ENCODE measurements around the gene DHRS7B.

The DHRS7B gene

DNA sequence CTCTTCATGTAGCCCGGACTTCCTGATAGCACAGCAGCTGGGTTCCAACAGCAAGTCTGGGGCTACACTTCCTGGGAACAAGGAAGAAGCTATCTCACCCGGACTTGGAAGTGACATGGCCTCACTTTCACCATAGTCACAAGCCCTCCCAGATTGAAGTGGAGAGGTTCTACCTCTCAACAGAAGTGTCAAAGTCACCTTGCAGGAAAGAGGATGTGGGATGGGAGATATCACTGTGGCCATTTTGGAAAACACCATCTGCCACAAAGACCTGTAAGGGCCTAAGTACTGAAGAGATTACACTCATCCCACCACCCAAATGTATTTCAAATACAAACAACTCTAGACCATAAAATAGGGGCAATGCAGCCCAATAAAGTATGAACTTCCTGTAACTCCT, 29.9 kb upstream of the DHRS7B start:
- Histone ChIP-seq H3K4me1 (ENCODE audit: control insufficient read depth, insufficient read depth, low read depth, low read length) (peaks cover 2% of the 10 kb centered on the region), H2BK12ac (ENCODE audit: low read length in 2 of 2) (no peak overlapping the region), H3K4me2 (ENCODE audit: low read length, poor library complexity, severe bottlenecking) (no peak overlapping the region), H3K14ac (ENCODE audit: low read length in 2 of 2) (no peak overlapping the region), H3K9me3 (ENCODE audit: control insufficient read depth, low read length) (no peaks in the 10 kb centered on the region), H3K4me3 (ENCODE audit: insufficient read depth in 1 of 2, low read depth in 1 of 2, low read length in 2 of 2) (no peak overlapping the region), H4K91ac (ENCODE audit: low read length) (no peak overlapping the region), H3K4ac (ENCODE audit: low read depth in 1 of 2, low read length in 2 of 2) (no peak overlapping the region), H3K9ac (ENCODE audit: low read length) (no peak overlapping the region), H2BK15ac (ENCODE audit: low read depth, poor library complexity, severe bottlenecking) (no peak overlapping the region), H3K36me3 (ENCODE audit: control insufficient read depth in 1 of 2, insufficient read depth in 2 of 2, low read depth in 1 of 2, low read length in 2 of 2) (no peaks in the 10 kb centered on the region), H3K27ac (ENCODE audit: low read length, poor library complexity, severe bottlenecking) (no peak overlapping the region), H3K18ac (ENCODE audit: low read depth in 1 of 2, low read length in 2 of 2) (no peak overlapping the region), H4K8ac (ENCODE audit: low read length) (no peak overlapping the region), H2AFZ (ENCODE audit: low read depth, low read length) (no peak overlapping the region), H3K27me3 (ENCODE audit: control insufficient read depth in 1 of 2, insufficient read depth in 1 of 2, low read length in 2 of 2) (no peaks in the 10 kb centered on the region), H3K23ac (ENCODE audit: low read length in 2 of 2) (no peak overlapping the region), H2AK5ac (ENCODE audit: low read length, severe bottlenecking) (no peak overlapping the region), H2BK120ac (ENCODE audit: low read depth, low read length) (no peak overlapping the region), H3K79me1 (replicated peaks; ENCODE audit: low read length, poor library complexity, severe bottlenecking) (no peaks in the 10 kb centered on the region), H2BK5ac (ENCODE audit: low read depth, low read length, poor library complexity, severe bottlenecking) (no peak overlapping the region)
- 86% methylated on average over 1 of the region's 2 CpGs for WGBS
- no peak for DNase-seq

DNA sequence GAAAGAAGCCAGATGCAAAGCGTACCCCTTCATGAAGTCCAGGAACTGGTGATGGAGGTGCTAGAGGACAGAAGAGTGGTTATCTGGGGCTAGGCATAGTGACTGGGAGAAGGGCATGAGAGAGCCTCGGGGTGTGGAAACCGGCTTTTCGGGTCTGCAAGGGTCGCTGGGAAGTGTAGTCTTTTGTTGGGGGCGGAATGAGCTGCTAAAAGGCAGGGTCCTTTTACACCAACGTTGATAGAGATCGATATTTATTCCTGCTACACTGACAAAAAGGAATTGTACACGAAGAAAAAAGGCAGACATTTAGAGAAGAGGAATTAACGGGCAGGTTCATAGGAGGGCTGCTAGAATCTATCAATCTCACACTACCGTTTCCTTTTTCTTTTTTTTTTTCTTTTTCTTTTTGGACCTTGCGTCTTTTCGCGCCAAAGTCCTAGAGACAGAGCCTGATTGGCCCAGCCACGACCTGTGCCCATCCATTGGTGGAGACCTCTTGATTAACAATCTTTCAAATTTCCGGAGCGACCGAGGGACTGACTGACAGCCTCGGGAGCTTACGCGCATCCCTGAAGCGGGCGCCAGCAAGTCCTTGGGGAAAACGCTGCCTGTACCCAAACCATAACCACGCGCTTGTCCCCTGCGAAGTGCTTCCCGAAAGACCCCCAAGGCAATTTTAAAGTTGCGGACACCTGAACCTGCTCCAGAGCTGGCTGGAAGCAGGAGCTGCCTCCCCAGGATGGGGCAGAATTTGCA, 27.7 kb upstream of the DHRS7B start:
- WGBS = 1% methylated on average over 23 of the region's 29 CpGs
- Histone ChIP-seq H3K23ac (ENCODE audit: low read length in 2 of 2) (no peak overlapping the region), H2BK120ac (ENCODE audit: low read depth, low read length) (no peak overlapping the region), H4K8ac (ENCODE audit: low read length) (no peak overlapping the region), H3K4me3 (ENCODE audit: insufficient read depth in 1 of 2, low read depth in 1 of 2, low read length in 2 of 2) (peak overlapping the region; percentile 39 to 91), H3K14ac (ENCODE audit: low read length in 2 of 2) (no peak overlapping the region), H3K36me3 (ENCODE audit: control insufficient read depth in 1 of 2, insufficient read depth in 2 of 2, low read depth in 1 of 2, low read length in 2 of 2) (no peaks in the 10 kb centered on the region), H3K4ac (ENCODE audit: low read depth in 1 of 2, low read length in 2 of 2) (no peak overlapping the region), H3K18ac (ENCODE audit: low read depth in 1 of 2, low read length in 2 of 2) (no peak overlapping the region), H2BK15ac (ENCODE audit: low read depth, poor library complexity, severe bottlenecking) (no peak overlapping the region), H2BK12ac (ENCODE audit: low read length in 2 of 2) (no peak overlapping the region), H3K9ac (ENCODE audit: low read length) (peak overlapping the region; percentile 73), H3K79me1 (replicated peaks; ENCODE audit: low read length, poor library complexity, severe bottlenecking) (no peaks in the 10 kb centered on the region), H3K4me1 (ENCODE audit: control insufficient read depth, insufficient read depth, low read depth, low read length) (peaks cover 2% of the 10 kb centered on the region), H4K91ac (ENCODE audit: low read length) (no peak overlapping the region), H3K4me2 (ENCODE audit: low read length, poor library complexity, severe bottlenecking) (peak overlapping the region; percentile 85), H3K27me3 (ENCODE audit: control insufficient read depth in 1 of 2, insufficient read depth in 1 of 2, low read length in 2 of 2) (no peaks in the 10 kb centered on the region), H2AFZ (ENCODE audit: low read depth, low read length) (peak overlapping the region; percentile 67), H2BK5ac (ENCODE audit: low read depth, low read length, poor library complexity, severe bottlenecking) (no peak overlapping the region), H2AK5ac (ENCODE audit: low read length, severe bottlenecking) (no peak overlapping the region), H3K9me3 (ENCODE audit: control insufficient read depth, low read length) (no peaks in the 10 kb centered on the region), H3K27ac (ENCODE audit: low read length, poor library complexity, severe bottlenecking) (no peak overlapping the region)
- DNase-seq = peak; percentile 73

DNA sequence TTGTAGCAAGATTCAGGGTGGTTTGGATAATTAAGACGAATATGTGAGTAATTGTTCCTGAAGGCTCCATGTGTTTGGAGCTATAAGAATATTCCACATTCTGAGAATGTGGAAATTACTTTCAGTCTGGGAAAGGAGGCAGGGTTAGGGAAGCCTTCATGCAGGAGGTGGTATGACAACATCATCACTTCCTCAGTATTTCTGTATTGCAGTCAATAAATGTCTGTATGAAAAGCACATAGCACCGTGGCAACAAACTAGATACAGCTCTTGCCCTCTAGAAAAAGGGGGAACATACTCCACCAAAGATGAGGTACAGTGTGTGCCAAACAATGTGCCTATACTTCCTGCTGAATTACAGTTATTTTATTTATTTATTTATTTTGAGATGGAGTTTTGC, 26.1 kb upstream of the DHRS7B start:
- Histone ChIP-seq H4K8ac (ENCODE audit: low read length) (no peak overlapping the region), H3K18ac (ENCODE audit: low read depth in 1 of 2, low read length in 2 of 2) (no peak overlapping the region), H2BK15ac (ENCODE audit: low read depth, poor library complexity, severe bottlenecking) (no peak overlapping the region), H3K4ac (ENCODE audit: low read depth in 1 of 2, low read length in 2 of 2) (no peak overlapping the region), H3K79me1 (replicated peaks; ENCODE audit: low read length, poor library complexity, severe bottlenecking) (no peaks in the 10 kb centered on the region), H2BK120ac (ENCODE audit: low read depth, low read length) (no peak overlapping the region), H3K9me3 (ENCODE audit: control insufficient read depth, low read length) (no peaks in the 10 kb centered on the region), H3K27me3 (ENCODE audit: control insufficient read depth in 1 of 2, insufficient read depth in 1 of 2, low read length in 2 of 2) (peaks cover 3 to 7% of the 10 kb centered on the region in 2 experiments), H3K36me3 (ENCODE audit: control insufficient read depth in 1 of 2, insufficient read depth in 2 of 2, low read depth in 1 of 2, low read length in 2 of 2) (no peaks in the 10 kb centered on the region), H2AFZ (ENCODE audit: low read depth, low read length) (no peak overlapping the region), H3K23ac (ENCODE audit: low read length in 2 of 2) (no peak overlapping the region), H3K14ac (ENCODE audit: low read length in 2 of 2) (no peak overlapping the region), H3K4me3 (ENCODE audit: insufficient read depth in 1 of 2, low read depth in 1 of 2, low read length in 2 of 2) (no peak overlapping the region), H3K4me1 (ENCODE audit: control insufficient read depth, insufficient read depth, low read depth, low read length) (peaks cover 2% of the 10 kb centered on the region), H2AK5ac (ENCODE audit: low read length, severe bottlenecking) (no peak overlapping the region), H4K91ac (ENCODE audit: low read length) (no peak overlapping the region), H3K9ac (ENCODE audit: low read length) (no peak overlapping the region), H2BK12ac (ENCODE audit: low read length in 2 of 2) (no peak overlapping the region), H3K27ac (ENCODE audit: low read length, poor library complexity, severe bottlenecking) (no peak overlapping the region), H3K4me2 (ENCODE audit: low read length, poor library complexity, severe bottlenecking) (no peak overlapping the region), H2BK5ac (ENCODE audit: low read depth, low read length, poor library complexity, severe bottlenecking) (no peak overlapping the region)
- WGBS = 68% methylated on average over 2 of the region's 2 CpGs
- no peak for DNase-seq

DNA sequence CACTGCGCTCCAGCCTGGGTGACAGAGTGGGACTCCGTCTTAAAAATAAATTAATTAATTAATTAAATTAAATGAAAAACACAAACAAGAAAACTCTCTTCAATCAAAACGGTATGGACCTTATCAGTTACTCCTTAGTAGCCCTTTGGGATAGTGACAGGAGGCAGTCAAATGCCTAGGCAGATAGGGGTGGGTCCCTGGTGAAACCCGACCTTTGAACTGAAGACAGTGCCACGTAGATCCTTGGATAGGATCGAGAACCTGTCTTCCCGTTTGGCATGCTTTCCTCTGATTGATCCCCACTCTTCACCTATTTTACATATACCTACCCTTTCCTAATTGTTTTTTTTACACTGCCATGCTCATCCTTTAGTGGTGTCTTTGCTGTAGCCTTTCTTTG, 22.2 kb upstream of the DHRS7B start:
- Histone ChIP-seq H3K4me1 (ENCODE audit: control insufficient read depth, insufficient read depth, low read depth, low read length) (no peaks in the 10 kb centered on the region), H2AFZ (ENCODE audit: low read depth, low read length) (no peak overlapping the region), H3K9me3 (ENCODE audit: control insufficient read depth, low read length) (no peaks in the 10 kb centered on the region), H3K14ac (ENCODE audit: low read length in 2 of 2) (no peak overlapping the region), H3K9ac (ENCODE audit: low read length) (no peak overlapping the region), H3K4me2 (ENCODE audit: low read length, poor library complexity, severe bottlenecking) (no peak overlapping the region), H3K27ac (ENCODE audit: low read length, poor library complexity, severe bottlenecking) (no peak overlapping the region), H4K8ac (ENCODE audit: low read length) (no peak overlapping the region), H2BK15ac (ENCODE audit: low read depth, poor library complexity, severe bottlenecking) (no peak overlapping the region), H4K91ac (ENCODE audit: low read length) (no peak overlapping the region), H2BK12ac (ENCODE audit: low read length in 2 of 2) (no peak overlapping the region), H2AK5ac (ENCODE audit: low read length, severe bottlenecking) (no peak overlapping the region), H2BK5ac (ENCODE audit: low read depth, low read length, poor library complexity, severe bottlenecking) (no peak overlapping the region), H3K4me3 (ENCODE audit: insufficient read depth in 1 of 2, low read depth in 1 of 2, low read length in 2 of 2) (no peak overlapping the region), H3K27me3 (ENCODE audit: control insufficient read depth in 1 of 2, insufficient read depth in 1 of 2, low read length in 2 of 2) (peaks cover 3 to 7% of the 10 kb centered on the region in 2 experiments), H3K79me1 (replicated peaks; ENCODE audit: low read length, poor library complexity, severe bottlenecking) (no peaks in the 10 kb centered on the region), H3K18ac (ENCODE audit: low read depth in 1 of 2, low read length in 2 of 2) (no peak overlapping the region), H2BK120ac (ENCODE audit: low read depth, low read length) (no peak overlapping the region), H3K23ac (ENCODE audit: low read length in 2 of 2) (no peak overlapping the region), H3K4ac (ENCODE audit: low read depth in 1 of 2, low read length in 2 of 2) (no peak overlapping the region), H3K36me3 (ENCODE audit: control insufficient read depth in 1 of 2, insufficient read depth in 2 of 2, low read depth in 1 of 2, low read length in 2 of 2) (no peaks in the 10 kb centered on the region)
- no peak for DNase-seq
- WGBS = 70% methylated on average over 5 of the region's 7 CpGs

All from mesenchymal stem cell (in vitro differentiated cells and primary cell).